HEK293 (cell line): Measurements from ENCODE around the gene GEMIN7.

Experiments used
- BCL11A ChIP-seq: fragments of 450-650 bp; formaldehyde crosslinking; IDR thresholded peaks from 2 replicates; pipeline ENCODE4 v1.5.1; 2016; ENCODE audit warnings: low read depth, missing biosample characterization, missing genetic modification characterization
- GLIS1 ChIP-seq: fragments of 450-650 bp; formaldehyde crosslinking; IDR thresholded peaks from 2 replicates; pipeline ENCODE4 v1.5.1; 2016; ENCODE audit warnings: missing biosample characterization, missing genetic modification characterization
- HOXC10 ChIP-seq: sonication (generic); formaldehyde crosslinking; IDR thresholded peaks from 2 replicates; pipeline ENCODE4 v1.8.1; 2023; ENCODE audit warnings: mild to moderate bottlenecking, missing genetic modification reagents
- HOXD13 ChIP-seq: sonication (generic); formaldehyde crosslinking; IDR thresholded peaks from 2 replicates; pipeline ENCODE4 v1.8.0; 2022; ENCODE audit warnings: missing genetic modification reagents, borderline replicate concordance
- IKZF3 ChIP-seq: fragments of 450-650 bp; IDR thresholded peaks from 2 replicates; pipeline ENCODE4 v1.5.0; 2018; ENCODE audit warnings: missing biosample characterization, mild to moderate bottlenecking, missing genetic modification characterization, moderate library complexity
- KLF8 ChIP-seq: fragments of 450-650 bp; formaldehyde crosslinking; IDR thresholded peaks from 2 replicates; pipeline ENCODE4 v1.5.1; 2016; ENCODE audit warnings: missing biosample characterization, missing genetic modification characterization
- MYNN ChIP-seq: fragments of 450-650 bp; formaldehyde crosslinking; IDR thresholded peaks from 2 replicates; pipeline ENCODE4 v1.5.1; 2016; ENCODE audit warnings: missing biosample characterization, missing genetic modification characterization, borderline replicate concordance
- RBAK ChIP-seq: fragments of 450-650 bp; formaldehyde crosslinking; IDR thresholded peaks from 2 replicates; pipeline ENCODE4 v1.5.1; 2016; ENCODE audit warnings: missing biosample characterization, missing genetic modification characterization
- SALL2 ChIP-seq: fragments of 450-650 bp; formaldehyde crosslinking; IDR thresholded peaks from 2 replicates; pipeline ENCODE4 v1.5.0; 2017; ENCODE audit warnings: missing biosample characterization, mild to moderate bottlenecking, missing genetic modification characterization, borderline replicate concordance
- SP7 ChIP-seq: fragments of 450-650 bp; formaldehyde crosslinking; IDR thresholded peaks from 2 replicates; pipeline ENCODE4 v1.5.1; 2016; ENCODE audit warnings: missing biosample characterization, missing genetic modification characterization
- TCF7L2 ChIP-seq: IDR thresholded peaks from 2 replicates; pipeline ENCODE4 v1.6.1; 2011; ENCODE audit warnings: low read depth, mild to moderate bottlenecking, inconsistent platforms, low read length, moderate library complexity, borderline replicate concordance
- WT1 ChIP-seq: fragments of 450-650 bp; formaldehyde crosslinking; IDR thresholded peaks from 2 replicates; pipeline ENCODE4 v1.5.1; 2016; ENCODE audit warnings: missing biosample characterization, missing genetic modification characterization
- ZEB2 ChIP-seq: fragments of 450-650 bp; formaldehyde crosslinking; IDR thresholded peaks from 2 replicates; pipeline ENCODE4 v1.5.1; 2016; ENCODE audit warnings: missing biosample characterization, missing genetic modification characterization
- ZFHX2 ChIP-seq: fragments of 450-650 bp; formaldehyde crosslinking; conservative IDR thresholded peaks from 2 replicates; pipeline ENCODE4 v1.5.1; 2016; ENCODE audit warnings: missing biosample characterization, missing genetic modification characterization
- ZFP69B ChIP-seq: fragments of 450-650 bp; formaldehyde crosslinking; IDR thresholded peaks from 2 replicates; pipeline ENCODE4 v1.5.1; 2016; ENCODE audit warnings: missing biosample characterization, missing genetic modification characterization
- ZIC2 ChIP-seq: fragments of 450-650 bp; formaldehyde crosslinking; IDR thresholded peaks from 2 replicates; pipeline ENCODE4 v1.5.1; 2016; ENCODE audit warnings: missing biosample characterization, missing genetic modification characterization
- ZNF10 ChIP-seq: fragments of 450-650 bp; formaldehyde crosslinking; IDR thresholded peaks from 2 replicates; pipeline ENCODE4 v1.5.1; 2017; ENCODE audit warnings: missing biosample characterization, missing genetic modification characterization
- ZNF138 ChIP-seq: fragments of 450-650 bp; formaldehyde crosslinking; IDR thresholded peaks from 2 replicates; pipeline ENCODE4 v1.5.1; 2016; ENCODE audit warnings: missing biosample characterization, missing genetic modification characterization, borderline replicate concordance
- ZNF16 ChIP-seq: fragments of 450-650 bp; formaldehyde crosslinking; IDR thresholded peaks from 2 replicates; pipeline ENCODE4 v1.5.1; 2016; ENCODE audit warnings: low read depth, missing biosample characterization, missing genetic modification characterization
- ZNF169 ChIP-seq: fragments of 450-650 bp; formaldehyde crosslinking; IDR thresholded peaks from 2 replicates; pipeline ENCODE4 v1.5.1; 2016; ENCODE audit warnings: missing biosample characterization, missing genetic modification characterization
- ZNF2 ChIP-seq: fragments of 450-650 bp; formaldehyde crosslinking; IDR thresholded peaks from 2 replicates; pipeline ENCODE4 v1.5.1; 2016; ENCODE audit warnings: missing biosample characterization, missing genetic modification characterization
- ZNF214 ChIP-seq: fragments of 450-650 bp; formaldehyde crosslinking; IDR thresholded peaks from 2 replicates; pipeline ENCODE4 v1.5.1; 2017; ENCODE audit warnings: missing biosample characterization, mild to moderate bottlenecking, missing genetic modification characterization, borderline replicate concordance
- ZNF223 ChIP-seq: fragments of 450-650 bp; formaldehyde crosslinking; IDR thresholded peaks from 2 replicates; pipeline ENCODE4 v1.5.1; 2016; ENCODE audit warnings: missing biosample characterization, missing genetic modification characterization
- ZNF510 ChIP-seq: fragments of 450-650 bp; formaldehyde crosslinking; IDR thresholded peaks from 2 replicates; pipeline ENCODE4 v1.5.1; 2018; ENCODE audit warnings: mild to moderate bottlenecking, missing genetic modification characterization, missing biosample characterization; ENCODE audit not compliant: insufficient replicate concordance
- ZNF521 ChIP-seq: fragments of 450-650 bp; formaldehyde crosslinking; IDR thresholded peaks from 2 replicates; pipeline ENCODE4 v1.5.1; 2017; ENCODE audit warnings: missing biosample characterization, mild to moderate bottlenecking, missing genetic modification characterization
- ZNF544 ChIP-seq: fragments of 450-650 bp; formaldehyde crosslinking; IDR thresholded peaks from 2 replicates; pipeline ENCODE4 v1.5.0; 2017; ENCODE audit warnings: missing biosample characterization, missing genetic modification characterization
- ZNF571 ChIP-seq: fragments of 450-650 bp; formaldehyde crosslinking; IDR thresholded peaks from 2 replicates; pipeline ENCODE4 v1.5.0; 2017; ENCODE audit warnings: missing biosample characterization, missing genetic modification characterization
- ZNF670 ChIP-seq: fragments of 450-650 bp; formaldehyde crosslinking; IDR thresholded peaks from 2 replicates; pipeline ENCODE4 v1.5.1; 2016; ENCODE audit warnings: missing biosample characterization, missing genetic modification characterization, low read depth
- ZNF747 ChIP-seq: fragments of 450-650 bp; formaldehyde crosslinking; IDR thresholded peaks from 2 replicates; pipeline ENCODE4 v1.5.1; 2016; ENCODE audit warnings: missing biosample characterization, missing genetic modification characterization
- ZNF776 ChIP-seq: fragments of 450-650 bp; formaldehyde crosslinking; IDR thresholded peaks from 2 replicates; pipeline ENCODE4 v1.5.0; 2017; ENCODE audit warnings: missing biosample characterization, missing genetic modification characterization, borderline replicate concordance
- ZNF791 ChIP-seq: fragments of 450-650 bp; formaldehyde crosslinking; IDR thresholded peaks from 2 replicates; pipeline ENCODE4 v1.5.1; 2016; ENCODE audit warnings: missing biosample characterization, missing genetic modification characterization
- ZNF830 ChIP-seq: fragments of 450-650 bp; IDR thresholded peaks from 2 replicates; pipeline ENCODE4 v1.5.0; 2018; ENCODE audit warnings: missing biosample characterization, missing genetic modification characterization, low read depth, mild to moderate bottlenecking, moderate library complexity
- ZSCAN16 ChIP-seq: fragments of 450-650 bp; formaldehyde crosslinking; IDR thresholded peaks from 2 replicates; pipeline ENCODE4 v1.5.1; 2016; ENCODE audit warnings: missing biosample characterization, missing genetic modification characterization
- ZSCAN5A ChIP-seq: fragments of 450-650 bp; formaldehyde crosslinking; IDR thresholded peaks from 2 replicates; pipeline ENCODE4 v1.5.1; 2016; ENCODE audit warnings: missing biosample characterization, missing genetic modification characterization
- TF ChIP-seq, protein P1 (sequence below): fragments of 450-650 bp; formaldehyde crosslinking; IDR thresholded peaks from 2 replicates; pipeline ENCODE4 v1.5.1; 2016; ENCODE audit warnings: missing biosample characterization, missing genetic modification characterization
- TF ChIP-seq, protein P2 (sequence below): fragments of 450-650 bp; formaldehyde crosslinking; IDR thresholded peaks from 2 replicates; pipeline ENCODE4 v1.5.1; 2016; ENCODE audit warnings: missing biosample characterization, missing genetic modification characterization

The GEMIN7 gene

GRCh38 chr19:45097776-45098520, 18.9 kb downstream of the GEMIN7 start (continued):
- no peak for TF ChIP-seq ZSCAN5A
- no peak for TF ChIP-seq ZNF571 (tag by site-specific recombination)
- TF ChIP-seq ZNF223 (tag by site-specific recombination): no peak
- TF ChIP-seq BCL11A (tag by site-specific recombination): peak; percentile 35; the same call in 1 of the 2 replicates
- no peak for TF ChIP-seq ZNF16 (tag by site-specific recombination)
- no peak for TF ChIP-seq TCF7L2
- TF ChIP-seq ZNF830: no peak
- no peak for TF ChIP-seq ZNF138
- TF ChIP-seq WT1 (tag by site-specific recombination): no peak
- no peak for TF ChIP-seq ZNF10
- no peak for TF ChIP-seq ZFP69B (tag by site-specific recombination)
- TF ChIP-seq ZNF510: no peak
- TF ChIP-seq ZNF747 (tag by site-specific recombination): no peak
- no peak for TF ChIP-seq MYNN (tag by site-specific recombination)
- TF ChIP-seq SP7 (tag by site-specific recombination): 0 out of 2 replicates have a peak, but pooled peaks have one; percentile 8
- no peak for TF ChIP-seq ZNF2 (tag by site-specific recombination)
- TF ChIP-seq ZEB2 (tag by site-specific recombination): peak; percentile 57; the same call in 1 of the 2 replicates
- TF ChIP-seq ZIC2 (tag by site-specific recombination): no peak
- no peak for TF ChIP-seq ZNF169 (tag by site-specific recombination)
- TF ChIP-seq, protein P1, sequence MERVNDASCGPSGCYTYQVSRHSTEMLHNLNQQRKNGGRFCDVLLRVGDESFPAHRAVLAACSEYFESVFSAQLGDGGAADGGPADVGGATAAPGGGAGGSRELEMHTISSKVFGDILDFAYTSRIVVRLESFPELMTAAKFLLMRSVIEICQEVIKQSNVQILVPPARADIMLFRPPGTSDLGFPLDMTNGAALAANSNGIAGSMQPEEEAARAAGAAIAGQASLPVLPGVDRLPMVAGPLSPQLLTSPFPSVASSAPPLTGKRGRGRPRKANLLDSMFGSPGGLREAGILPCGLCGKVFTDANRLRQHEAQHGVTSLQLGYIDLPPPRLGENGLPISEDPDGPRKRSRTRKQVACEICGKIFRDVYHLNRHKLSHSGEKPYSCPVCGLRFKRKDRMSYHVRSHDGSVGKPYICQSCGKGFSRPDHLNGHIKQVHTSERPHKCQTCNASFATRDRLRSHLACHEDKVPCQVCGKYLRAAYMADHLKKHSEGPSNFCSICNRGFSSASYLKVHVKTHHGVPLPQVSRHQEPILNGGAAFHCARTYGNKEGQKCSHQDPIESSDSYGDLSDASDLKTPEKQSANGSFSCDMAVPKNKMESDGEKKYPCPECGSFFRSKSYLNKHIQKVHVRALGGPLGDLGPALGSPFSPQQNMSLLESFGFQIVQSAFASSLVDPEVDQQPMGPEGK (tag by site-specific recombination): peak; percentile 65; the same call in 1 of the 2 replicates
- no peak for TF ChIP-seq IKZF3
- no peak for TF ChIP-seq HOXD13 (CRISPR knock-in tag)
- no peak for TF ChIP-seq SALL2 (tag by site-specific recombination)
- TF ChIP-seq ZNF544 (tag by site-specific recombination): no peak
- TF ChIP-seq ZNF776 (tag by site-specific recombination): no peak
- TF ChIP-seq ZNF214: no peak
- no peak for TF ChIP-seq ZNF521 (tag by site-specific recombination)
- TF ChIP-seq ZNF791 (tag by site-specific recombination): no peak
- TF ChIP-seq, protein P2, sequence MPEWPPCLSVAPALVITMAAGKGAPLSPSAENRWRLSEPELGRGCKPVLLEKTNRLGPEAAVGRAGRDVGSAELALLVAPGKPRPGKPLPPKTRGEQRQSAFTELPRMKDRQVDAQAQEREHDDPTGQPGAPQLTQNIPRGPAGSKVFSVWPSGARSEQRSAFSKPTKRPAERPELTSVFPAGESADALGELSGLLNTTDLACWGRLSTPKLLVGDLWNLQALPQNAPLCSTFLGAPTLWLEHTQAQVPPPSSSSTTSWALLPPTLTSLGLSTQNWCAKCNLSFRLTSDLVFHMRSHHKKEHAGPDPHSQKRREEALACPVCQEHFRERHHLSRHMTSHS (tag by site-specific recombination): no peak
- TF ChIP-seq HOXC10 (CRISPR knock-in tag): no peak
- TF ChIP-seq GLIS1: peak; percentile 95
- TF ChIP-seq ZSCAN16 (tag by site-specific recombination): no peak
- TF ChIP-seq RBAK (tag by site-specific recombination): no peak
- TF ChIP-seq ZNF670 (tag by site-specific recombination): no peak
- TF ChIP-seq ZFHX2: 0 out of 2 replicates have a peak, but pooled peaks have one; percentile 19
- TF ChIP-seq KLF8 (tag by site-specific recombination): no peak
